NCI-H2171 treated with DMSO at 0.1 percent for 48 hours (cell line): Measurements from ENCODE around the gene RGS19.

Source experiments
- DNase-seq: peaks from one replicate; lab custom pipeline; 2025; lab: John Stamatoyannopoulos, UW

The RGS19 gene

GRCh38 chr20:64035066-64035932 is 44.0 kb downstream of the RGS19 start:
- peak; percentile 8 for DNase-seq

DNA sequence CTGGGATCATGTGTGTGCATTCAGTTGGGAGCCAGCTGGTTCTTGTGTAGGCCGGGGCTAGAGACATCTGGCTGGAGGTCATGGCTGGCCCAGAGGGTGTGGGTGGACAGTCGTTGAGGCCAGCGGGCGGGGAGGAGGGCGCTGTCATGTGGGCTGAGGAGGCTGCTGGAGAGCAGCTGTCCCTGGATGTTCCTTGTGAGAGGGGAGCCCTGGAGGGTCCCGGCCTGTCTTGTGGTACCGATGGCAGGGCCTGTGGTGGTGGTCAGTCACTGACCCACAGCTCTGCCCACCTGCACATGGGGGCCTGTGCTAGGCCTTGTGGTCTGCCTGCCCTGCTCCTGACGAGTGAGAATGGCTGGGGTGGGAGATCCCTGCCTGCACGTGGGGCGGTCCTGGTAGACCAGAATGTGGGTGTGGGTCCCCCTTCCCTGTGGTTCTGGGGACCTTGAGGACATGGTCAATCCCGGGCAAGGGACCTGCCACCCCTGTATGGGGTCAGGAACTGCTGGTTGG is 45.3 kb downstream of the RGS19 start:
- DNase-seq: no peak

DNA sequence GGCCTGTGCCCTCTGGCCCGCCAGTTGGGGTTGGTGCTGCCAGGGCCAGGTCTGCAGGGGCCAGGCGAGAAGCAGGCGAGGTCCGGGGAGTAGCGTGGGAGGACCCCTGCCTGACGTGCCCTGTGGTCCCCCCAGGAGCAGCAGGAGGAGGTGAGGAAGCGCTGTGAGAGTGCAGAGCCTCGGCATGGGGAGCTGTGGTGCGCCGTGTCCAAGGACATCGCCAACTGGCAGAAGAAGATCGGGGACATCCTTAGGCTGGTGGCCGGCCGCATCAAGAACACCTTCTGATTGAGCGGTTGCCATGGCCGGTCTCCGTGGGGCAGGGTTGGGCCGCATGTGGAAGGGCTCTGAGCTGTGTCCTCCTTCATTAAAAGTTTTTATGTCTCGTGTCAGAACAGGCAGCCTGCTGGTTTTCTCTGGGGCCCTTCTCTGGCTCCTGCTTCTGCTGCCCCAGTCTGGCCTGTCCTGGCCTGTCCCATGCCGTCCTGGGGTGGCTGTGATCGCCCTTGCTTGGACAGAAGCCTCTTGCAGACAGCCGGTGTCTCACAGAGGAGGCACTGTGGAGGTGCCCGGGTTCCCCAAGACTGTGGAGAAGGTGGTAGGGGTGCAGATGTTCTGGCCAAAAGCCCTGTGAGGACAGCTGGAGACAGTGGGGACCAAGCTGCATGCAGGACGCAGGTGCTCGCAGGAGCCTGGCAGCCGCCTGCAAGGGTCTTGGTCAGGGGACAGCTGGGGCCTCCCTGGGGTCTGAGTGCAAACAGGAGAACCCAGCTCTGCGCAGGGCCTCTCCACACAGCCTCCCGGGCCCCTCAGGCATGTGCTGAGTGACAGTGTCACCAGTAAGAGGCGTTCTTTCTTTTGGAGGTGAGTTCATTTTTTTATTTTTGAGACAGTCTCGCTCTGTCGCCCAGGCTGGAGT is 46.4 kb downstream of the RGS19 start:
- no peak for DNase-seq

GRCh38 chr20:64031822-64032314 is 47.5 kb downstream of the RGS19 start:
- no peak for DNase-seq

- no peak for DNase-seq
Observed at GRCh38 chr20:64030371-64031134, 48.8 kb downstream of the RGS19 start.

DNA sequence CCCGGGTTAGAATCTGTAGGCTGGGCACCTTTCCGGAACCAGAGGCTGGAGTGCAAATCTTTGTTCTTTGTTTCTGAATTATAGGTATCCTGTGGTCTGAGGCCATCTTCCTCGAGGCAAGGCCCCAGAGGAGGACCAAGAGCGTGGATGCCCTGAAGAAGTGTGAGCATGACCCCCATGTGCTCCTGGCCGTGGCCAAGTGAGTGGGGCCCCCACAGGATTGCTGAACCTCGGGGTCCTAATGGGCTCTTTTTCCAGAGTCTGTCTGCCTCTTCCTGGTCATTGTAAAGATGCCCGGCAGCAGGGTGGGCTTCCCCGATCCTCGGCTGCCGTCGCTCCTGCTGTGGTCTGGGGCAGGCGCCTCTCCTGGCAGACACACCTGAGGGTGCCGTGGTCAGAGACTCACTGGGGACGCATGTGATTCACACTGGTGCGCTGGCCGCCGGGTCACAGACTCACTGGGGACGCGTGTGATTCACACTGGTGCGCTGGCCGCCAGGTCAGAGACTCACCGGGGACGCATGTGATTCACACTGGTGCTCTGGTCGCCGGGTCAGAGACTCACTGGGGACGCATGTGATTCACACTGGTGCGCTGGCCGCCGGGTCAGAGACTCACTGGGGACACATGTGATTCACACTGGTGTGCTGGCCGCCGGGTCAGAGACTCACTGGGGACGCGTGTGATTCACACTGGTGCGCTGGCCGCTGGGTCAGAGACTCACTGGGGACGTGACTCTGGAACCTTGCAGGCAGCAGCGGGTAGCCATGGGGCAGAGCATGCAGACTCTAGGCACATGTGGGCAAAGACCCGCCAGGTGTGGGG is 49.8 kb downstream of the RGS19 start:
- no peak for DNase-seq

DNA sequence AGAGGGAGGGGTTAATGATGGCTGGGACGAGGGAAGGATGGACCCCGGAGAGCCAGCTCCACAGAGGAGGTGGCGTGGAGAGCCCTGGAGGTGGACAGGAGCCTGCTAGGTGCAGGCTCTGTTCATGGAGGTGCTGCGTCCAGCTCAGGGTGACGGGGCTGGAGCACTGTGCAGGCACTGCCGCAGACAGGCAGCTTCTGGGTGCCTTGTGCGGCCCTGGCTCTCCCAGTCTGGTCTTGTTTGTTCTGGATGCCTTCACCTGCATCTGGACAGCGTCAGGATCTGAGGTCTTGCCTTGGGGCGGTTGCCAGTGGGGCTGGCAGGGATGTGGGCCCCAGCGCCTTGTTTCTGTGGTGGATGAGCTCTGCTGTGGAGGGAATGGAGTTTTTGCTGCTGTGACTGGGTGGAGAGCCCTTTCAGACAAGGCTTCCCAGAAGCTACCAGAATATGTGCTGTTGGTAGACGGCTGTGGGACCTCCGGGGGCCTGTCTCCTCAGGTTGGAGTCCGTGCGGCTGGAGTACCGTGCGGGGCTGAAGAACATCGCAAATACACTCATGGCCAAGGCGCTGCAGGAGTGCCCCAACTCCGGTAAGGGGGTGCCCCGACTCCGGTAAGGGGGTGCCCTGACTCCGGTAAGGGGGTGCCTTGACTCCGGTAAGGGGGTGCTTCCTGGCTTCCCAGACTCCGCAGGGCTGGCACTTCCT is 51.2 kb downstream of the RGS19 start:
- no peak for DNase-seq

DNA sequence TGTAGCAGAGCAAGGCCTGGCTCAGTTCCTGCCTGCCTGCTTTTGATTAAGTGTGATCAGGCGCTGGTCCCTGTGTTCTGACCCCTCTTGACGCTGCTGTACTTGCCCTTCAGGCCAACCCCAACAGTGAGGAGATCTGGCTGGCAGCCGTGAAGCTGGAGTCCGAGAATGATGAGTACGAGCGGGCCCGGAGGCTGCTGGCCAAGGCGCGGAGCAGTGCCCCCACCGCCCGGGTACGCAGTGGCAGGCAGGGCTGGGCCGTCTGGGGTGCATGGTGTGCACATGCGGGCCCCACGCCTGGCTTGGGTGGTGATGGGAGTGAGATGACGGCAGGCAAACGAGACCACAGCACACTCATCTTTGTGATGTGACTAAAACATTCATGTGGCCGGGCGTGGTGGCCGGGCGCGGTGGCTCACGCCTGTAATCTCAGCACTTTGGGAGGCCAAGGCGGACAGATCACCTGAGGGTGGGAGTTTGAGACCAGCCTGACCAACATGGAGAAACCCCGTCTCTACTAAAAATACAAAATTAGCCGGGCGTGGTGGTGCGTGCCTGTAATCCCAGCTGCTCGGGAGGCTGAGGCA is 53.4 kb downstream of the RGS19 start:
- no peak for DNase-seq

DNA sequence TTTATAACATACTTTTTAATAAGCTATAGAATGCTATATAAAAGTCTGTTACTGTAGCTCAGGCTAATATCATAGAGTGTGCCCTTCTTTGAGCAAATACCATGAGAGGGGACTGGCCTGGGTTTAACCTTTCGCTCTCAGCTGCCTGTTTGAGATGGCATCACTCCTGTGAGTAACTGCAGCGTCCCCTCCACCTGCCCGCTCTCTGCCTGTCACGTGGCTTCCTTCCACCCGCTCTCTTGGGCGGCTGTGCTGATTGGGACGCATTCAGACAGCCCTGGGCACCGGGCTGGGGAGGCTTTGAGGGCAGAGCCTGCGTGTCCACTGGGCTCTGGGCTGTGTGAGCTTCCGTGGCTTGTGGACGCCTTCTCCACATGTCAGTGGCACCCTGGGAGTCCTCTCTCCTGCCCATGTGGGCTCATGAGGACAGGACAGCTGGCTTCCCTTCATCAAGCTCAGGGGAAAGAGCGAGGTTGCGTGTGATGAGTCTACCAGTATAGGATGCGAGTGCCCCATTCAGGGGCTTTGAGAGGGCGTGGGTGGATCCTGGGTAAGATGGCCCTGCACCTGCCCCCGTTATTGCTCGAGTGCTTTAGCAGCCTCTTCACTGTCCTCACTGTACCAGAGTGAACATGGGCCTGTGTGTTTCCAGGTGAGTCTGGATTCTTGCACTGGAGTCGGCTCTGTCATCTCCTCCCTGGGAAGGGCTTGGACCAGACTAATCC is 54.1 kb downstream of the RGS19 start:
- no peak for DNase-seq

DNA sequence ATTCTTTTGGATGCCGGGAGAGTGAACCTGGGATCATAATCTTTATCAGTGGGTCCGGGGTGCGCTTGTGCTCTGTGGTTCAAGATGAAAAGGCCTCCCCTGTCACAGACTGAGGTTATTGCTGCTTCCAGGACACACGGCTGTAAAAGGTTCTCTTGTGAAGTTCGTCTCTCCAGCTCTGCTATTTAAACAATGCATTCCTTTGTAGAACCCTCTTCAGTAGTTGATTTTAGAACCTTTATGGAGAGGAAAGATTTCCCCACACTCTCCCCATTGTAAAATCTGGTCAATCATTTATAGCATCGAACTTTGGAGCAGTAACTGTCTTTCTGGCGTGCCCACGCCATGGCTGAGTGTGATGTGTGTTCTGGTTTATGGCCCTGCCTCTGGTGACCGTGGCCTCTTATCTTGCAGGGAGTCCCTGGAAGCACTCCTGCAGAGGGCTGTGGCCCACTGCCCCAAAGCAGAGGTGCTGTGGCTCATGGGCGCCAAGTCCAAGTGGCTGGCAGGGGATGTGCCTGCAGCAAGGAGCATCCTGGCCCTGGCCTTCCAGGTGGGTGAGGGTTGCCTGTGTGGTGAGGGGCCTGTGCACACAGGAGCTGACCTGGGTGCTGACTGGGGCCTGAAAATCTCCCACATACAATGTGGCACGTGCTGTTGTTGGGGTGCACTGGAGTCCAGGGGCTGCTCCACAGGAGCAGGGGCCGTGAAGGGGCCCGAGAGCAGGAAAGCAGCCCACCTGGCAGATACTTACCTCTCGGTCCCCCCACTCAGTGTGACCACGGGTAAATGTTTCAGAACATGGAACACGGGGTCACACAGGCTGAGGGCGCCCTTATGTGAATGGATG is 55.0 kb downstream of the RGS19 start:
- no peak for DNase-seq

- DNase-seq: no peak
Observed at GRCh38 chr20:64023361-64024140, 55.8 kb downstream of the RGS19 start.
